ENCODE data around the gene TRMT1L.

- TF ChIP-seq POLR2A (IDR thresholded peaks at IDR 0.05) = no peak
- no peak for TF ChIP-seq CTCF (IDR thresholded peaks at IDR 0.05)
- TF ChIP-seq POLR2AphosphoS5 (IDR thresholded peaks at IDR 0.05) = no peak
Measured at GRCh38 chr1:185151215-185151614, 5.5 kb downstream of the TRMT1L start.
